Uterus (tissue), 2 donors: Measurements from ENCODE around the gene LRCOL1.

Experiments used
- POLR2A ChIP-seq, 2 donors: fragments of 450-650 bp; IDR thresholded peaks; one replicate each; pipeline ENCODE4 v1.6.1; 2016; ENCODE audit warnings: antibody characterized with exemption in 2 of 2, mild to moderate bottlenecking in 1 of 2, moderate library complexity in 1 of 2
- TF ChIP-seq, protein P1 (sequence below), 4 experiments: fragments of 200-600 bp in 2 of 4; fragments of 450-650 bp in 2 of 4; sonication (generic) in 2 of 4; IDR thresholded peaks; one replicate each; pipeline ENCODE4 v1.5.1; 2016 to 2019; ENCODE audit warnings: antibody characterized with exemption in 4 of 4, mild to moderate bottlenecking in 2 of 4, moderate library complexity in 1 of 4

DNA sequence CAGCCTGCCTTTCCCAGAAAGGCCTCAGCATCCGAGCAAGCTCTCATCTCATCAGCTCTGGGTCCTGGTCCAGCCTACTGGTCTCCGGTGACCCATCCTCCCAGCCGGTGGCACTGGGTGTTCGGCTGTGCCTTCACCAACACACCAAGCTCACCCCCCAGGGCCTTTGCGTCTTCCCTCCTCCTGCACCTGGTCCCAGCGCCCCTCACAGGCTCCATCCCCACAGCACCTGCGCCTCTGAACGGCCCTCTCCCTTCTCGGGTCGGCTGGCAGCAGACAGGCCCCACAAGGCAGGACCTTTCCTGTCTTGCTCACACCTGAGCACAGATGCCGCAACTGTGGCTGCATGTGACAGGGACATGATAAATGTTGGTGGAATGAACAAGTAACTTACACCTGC, 21.3 kb upstream of the LRCOL1 start:
- TF ChIP-seq POLR2A (IDR thresholded peaks at IDR 0.05): no peak
- TF ChIP-seq, protein P1, sequence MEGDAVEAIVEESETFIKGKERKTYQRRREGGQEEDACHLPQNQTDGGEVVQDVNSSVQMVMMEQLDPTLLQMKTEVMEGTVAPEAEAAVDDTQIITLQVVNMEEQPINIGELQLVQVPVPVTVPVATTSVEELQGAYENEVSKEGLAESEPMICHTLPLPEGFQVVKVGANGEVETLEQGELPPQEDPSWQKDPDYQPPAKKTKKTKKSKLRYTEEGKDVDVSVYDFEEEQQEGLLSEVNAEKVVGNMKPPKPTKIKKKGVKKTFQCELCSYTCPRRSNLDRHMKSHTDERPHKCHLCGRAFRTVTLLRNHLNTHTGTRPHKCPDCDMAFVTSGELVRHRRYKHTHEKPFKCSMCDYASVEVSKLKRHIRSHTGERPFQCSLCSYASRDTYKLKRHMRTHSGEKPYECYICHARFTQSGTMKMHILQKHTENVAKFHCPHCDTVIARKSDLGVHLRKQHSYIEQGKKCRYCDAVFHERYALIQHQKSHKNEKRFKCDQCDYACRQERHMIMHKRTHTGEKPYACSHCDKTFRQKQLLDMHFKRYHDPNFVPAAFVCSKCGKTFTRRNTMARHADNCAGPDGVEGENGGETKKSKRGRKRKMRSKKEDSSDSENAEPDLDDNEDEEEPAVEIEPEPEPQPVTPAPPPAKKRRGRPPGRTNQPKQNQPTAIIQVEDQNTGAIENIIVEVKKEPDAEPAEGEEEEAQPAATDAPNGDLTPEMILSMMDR (IDR thresholded peaks at IDR 0.05): no peak
